HG03039 (cell line): Measurements from ENCODE around the gene RPE65.
"Not testable (repeated sequence)": the region's sequence is repeated elsewhere in the genome, so short reads cannot be mapped to it uniquely, and the experiment has no call there.

Experiments
- ATAC-seq: cut with Tn5 transposase; IDR thresholded peaks from one replicate; pipeline ENCODE4 v1.9.1; 2021; ENCODE audit warnings: mild to moderate bottlenecking, moderate library complexity; ENCODE audit not compliant: unreplicated experiment

Gene RPE65

GRCh38 chr1:68453060-68453670, 3.4 kb upstream of the RPE65 start:
- no peak for ATAC-seq

GRCh38 chr1:68448365-68448764, 1.4 kb downstream of the RPE65 start:
- ATAC-seq = no peak

GRCh38 chr1:68445709-68446108, 4.0 kb downstream of the RPE65 start:
- no peak for ATAC-seq

GRCh38 chr1:68442822-68443556, 6.8 kb downstream of the RPE65 start:
- ATAC-seq = peak; percentile 85

- ATAC-seq = no peak
These were observed 7.7 kb downstream of the RPE65 start for GRCh38 chr1:68442006-68442405.

- ATAC-seq = no peak
These were observed 11.4 kb downstream of the RPE65 start for GRCh38 chr1:68438310-68438709.

- ATAC-seq = no peak
These were observed 16.4 kb downstream of the RPE65 start for GRCh38 chr1:68433395-68433794.

- no peak for ATAC-seq
These were observed 18.7 kb downstream of the RPE65 start for GRCh38 chr1:68431076-68431475.

GRCh38 chr1:68429233-68429808, 20.4 kb downstream of the RPE65 start:
- no peak for ATAC-seq

- ATAC-seq = no peak
These were observed 23.2 kb downstream of the RPE65 start for GRCh38 chr1:68426594-68426993.

- ATAC-seq = no peak
These were observed 28.4 kb downstream of the RPE65 start for GRCh38 chr1:68421350-68421749.

GRCh38 chr1:68409426-68409825, 40.3 kb downstream of the RPE65 start:
- ATAC-seq = no peak

- no peak for ATAC-seq
These were observed 48.2 kb downstream of the RPE65 start for GRCh38 chr1:68401506-68401905.

- ATAC-seq = not testable (repeated sequence)
These were observed 54.2 kb downstream of the RPE65 start for GRCh38 chr1:68395575-68395974.

GRCh38 chr1:68392474-68392873, 57.3 kb downstream of the RPE65 start:
- not testable (repeated sequence) for ATAC-seq

GRCh38 chr1:68385798-68386524, 63.8 kb downstream of the RPE65 start:
- not testable (repeated sequence) for ATAC-seq

- no peak for ATAC-seq
These were observed 64.8 kb downstream of the RPE65 start for GRCh38 chr1:68384872-68385411.

GRCh38 chr1:68384321-68384813, 65.4 kb downstream of the RPE65 start:
- ATAC-seq = no peak

- no peak for ATAC-seq
These were observed 66.7 kb downstream of the RPE65 start for GRCh38 chr1:68383092-68383491.

- no peak for ATAC-seq
These were observed 70.7 kb downstream of the RPE65 start for GRCh38 chr1:68379085-68379478.
